GM18520 (cell line): ENCODE results near the gene TTC9C.
"Not testable (repeated sequence)": the region's sequence is repeated elsewhere in the genome, so short reads cannot be mapped to it uniquely, and the experiment has no call there.

Experiments
- ATAC-seq: cut with Tn5 transposase; IDR thresholded peaks from one replicate; pipeline ENCODE4 v1.9.1; 2021; ENCODE audit not compliant: unreplicated experiment

Gene TTC9C, protein sequence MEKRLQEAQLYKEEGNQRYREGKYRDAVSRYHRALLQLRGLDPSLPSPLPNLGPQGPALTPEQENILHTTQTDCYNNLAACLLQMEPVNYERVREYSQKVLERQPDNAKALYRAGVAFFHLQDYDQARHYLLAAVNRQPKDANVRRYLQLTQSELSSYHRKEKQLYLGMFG

DNA sequence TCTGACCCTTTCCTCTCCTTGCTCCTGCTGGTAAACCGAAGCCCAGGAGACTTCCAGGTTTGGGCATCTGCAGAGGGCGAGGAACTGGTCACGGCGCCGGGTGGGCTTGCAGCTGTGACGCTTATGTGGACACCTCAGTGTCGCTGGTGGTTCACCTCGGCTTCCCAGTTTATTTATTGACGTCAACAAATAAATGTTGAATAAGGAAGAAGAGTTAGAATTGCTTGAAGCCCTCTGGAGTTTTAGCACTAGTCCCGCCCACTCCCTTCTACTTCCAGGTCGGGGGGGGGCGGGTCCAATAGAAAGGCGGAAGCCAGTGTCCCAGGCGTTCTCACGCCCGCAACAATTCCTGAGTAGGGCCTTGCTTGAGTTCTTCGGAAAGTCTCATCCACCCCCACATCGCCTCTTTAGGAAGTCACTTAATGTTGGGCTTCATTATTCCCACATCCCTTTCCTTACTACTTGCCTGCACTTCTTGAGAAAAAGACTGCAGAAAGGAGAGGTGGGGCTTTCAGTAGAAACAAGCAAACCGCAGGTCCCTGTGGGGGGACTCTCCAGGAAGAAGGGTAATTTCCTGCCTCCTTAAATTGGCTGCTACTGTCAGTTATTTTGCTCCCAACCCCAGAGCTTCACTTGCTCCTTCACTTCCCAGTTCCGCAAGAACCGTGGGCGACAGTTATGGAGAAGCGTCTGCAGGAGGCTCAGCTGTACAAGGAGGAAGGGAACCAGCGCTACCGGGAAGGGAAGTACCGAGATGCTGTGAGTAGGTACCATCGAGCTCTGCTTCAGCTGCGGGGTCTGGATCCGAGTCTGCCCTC, at the start of gene TTC9C:
Gene TTC9C, plus strand, starts transcription at position 316 of the 818 bp plus-strand sequence. Its CDS starts 363 bp downstream, at position 679.
- ATAC-seq: no peak

DNA sequence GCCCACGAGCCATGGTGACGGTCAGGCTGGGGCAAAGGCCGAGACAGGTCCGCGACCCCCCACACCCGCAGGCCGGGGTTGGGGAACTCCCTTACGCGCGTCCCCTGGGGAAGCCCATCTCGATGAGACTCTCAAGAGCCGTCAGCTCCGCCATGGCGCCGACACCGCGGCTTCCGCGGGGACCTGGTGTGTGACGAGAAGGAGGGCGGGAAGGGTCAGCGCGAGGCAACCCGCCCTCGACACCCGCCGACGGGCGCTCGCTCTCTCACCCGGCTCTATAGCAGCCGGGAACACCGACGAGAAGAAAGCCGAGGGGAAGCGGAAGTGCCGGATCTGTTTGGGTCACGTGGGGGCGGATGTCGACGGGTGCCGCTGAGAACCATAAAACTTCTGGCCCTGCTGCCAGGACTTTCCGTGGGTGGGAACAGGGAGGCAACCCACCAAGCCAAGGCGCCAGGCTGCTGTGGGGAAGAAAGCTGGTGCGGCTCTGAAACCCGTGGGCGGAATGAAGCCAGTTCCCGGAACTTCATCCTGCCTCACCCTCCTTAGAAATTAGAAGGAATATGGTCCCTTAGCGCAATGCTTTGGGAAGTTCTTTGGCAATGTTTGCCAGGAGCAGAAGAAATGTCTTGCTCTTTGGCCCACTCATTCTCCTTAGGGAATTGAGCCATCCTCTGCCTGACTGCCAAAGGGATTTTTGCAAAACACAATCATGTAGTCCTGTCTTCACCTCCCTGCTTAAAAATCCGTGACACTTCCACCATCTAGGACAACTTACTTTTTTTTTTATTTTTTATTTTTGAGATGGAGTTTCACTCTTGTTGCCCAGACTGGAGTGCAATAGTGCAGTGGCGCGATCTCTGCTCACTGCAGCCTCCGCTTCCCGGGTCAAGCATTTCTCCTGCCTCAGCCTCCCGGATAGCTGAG, 49.3 kb upstream of the TTC9C start, which contains the start of gene UBXN1:
Gene UBXN1, minus strand, starts transcription at position 304 of the 927 bp plus-strand sequence. Its CDS starts 150 bp downstream, at position 154.
- ATAC-seq: no peak

DNA sequence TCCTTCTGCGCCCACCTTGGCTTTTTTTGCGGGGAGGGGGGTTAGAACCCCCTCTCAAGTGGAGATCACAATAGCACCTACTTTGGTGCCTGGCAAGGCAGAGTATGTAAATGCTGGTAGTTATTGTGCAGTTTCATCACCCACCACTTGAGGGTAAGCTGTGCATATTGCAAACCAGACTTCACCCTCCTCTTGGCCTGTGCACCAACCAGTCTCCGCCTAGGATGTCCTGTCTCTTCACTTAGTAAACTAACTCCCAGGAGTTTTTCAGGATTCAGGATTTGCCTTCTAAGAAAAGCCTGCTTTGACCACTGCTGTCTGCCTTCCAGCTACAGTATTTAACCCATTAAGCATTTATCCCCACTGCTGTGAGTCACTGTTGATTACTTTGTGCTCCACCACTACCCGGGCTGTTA, 47.5 kb upstream of the TTC9C start:
- peak; percentile 48 for ATAC-seq

DNA sequence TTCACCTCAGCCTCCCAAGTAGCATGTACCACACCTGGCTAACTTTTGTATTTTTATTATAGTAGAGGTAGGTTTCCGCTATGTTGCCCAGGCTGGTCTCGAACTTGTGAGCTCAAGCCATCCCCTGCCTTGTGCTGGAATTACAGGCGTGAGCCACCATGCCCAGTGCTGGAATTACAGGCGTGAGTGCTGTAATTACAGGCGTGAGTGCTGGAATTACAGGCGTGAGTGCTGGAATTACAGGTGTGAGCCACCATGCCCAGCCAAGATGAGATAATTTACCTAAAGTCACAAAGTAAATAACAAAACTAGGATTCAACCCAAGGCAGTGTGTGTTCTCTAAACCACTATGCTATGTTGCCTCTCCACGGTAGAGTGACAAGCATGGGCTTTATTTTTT, 45.8 kb upstream of the TTC9C start:
- no peak for ATAC-seq

DNA sequence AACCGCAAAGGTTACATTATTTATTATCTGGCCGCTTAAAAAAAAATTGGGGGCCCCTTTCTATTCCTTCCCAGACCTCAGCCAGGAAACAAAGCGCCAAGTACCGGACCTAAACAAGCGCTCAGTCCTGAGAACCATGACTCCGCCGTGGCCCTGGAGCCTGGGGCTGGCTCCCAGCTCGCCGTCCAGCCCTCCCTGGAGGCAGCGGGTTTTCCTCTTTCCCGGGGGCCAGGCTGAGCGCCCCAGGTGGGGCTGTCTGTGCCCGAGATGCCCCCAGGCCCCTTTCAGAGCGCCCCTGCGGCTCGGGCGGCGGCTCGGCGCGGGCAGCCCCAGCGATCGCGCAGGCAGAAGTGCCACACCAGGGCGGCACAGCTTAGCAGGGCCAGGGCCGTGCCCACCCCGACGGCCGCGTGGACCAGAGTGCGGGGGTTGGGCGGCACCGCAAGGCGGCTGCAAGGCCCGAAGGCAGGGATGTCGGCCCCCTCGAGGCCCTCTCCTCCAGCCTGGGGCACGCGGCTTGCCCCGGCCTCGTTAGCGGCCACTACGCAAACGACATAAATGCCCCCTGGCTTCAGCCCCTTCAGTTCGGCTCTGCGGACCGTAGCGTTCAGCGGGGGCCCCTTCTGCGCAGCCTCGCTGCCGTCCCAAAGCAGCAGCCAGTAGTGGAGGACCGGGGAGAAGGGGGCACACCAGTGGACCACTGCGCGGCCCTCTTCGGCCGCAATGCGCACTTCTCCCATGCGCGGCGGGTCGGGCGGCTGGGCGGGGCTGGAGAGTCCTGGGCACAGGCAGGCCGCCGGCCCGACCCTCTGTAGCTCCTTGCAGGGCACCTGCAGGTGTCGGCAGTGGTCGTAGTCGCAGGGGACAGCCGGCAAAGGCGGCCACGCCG, 40.5 kb upstream of the TTC9C start:
- ATAC-seq: no peak

DNA sequence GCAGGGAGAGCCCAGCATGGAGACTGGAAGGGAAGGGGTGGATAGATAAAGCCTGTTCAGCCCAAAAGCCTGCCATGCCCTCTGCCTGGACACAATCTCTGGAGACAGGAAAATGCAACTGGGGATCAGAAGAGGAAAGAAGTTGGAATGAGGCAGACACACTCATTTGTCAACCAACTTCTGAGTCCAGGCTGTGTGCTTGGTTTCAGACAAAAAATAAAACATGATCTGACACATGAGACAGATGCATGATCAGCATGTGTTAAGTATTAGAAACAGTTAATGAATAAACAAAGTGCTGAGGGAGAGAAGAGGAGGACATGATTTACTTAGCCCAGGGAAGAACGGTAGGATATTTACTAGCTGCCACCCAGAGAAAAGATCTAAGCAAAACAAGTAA, 39.8 kb upstream of the TTC9C start:
- no peak for ATAC-seq

DNA sequence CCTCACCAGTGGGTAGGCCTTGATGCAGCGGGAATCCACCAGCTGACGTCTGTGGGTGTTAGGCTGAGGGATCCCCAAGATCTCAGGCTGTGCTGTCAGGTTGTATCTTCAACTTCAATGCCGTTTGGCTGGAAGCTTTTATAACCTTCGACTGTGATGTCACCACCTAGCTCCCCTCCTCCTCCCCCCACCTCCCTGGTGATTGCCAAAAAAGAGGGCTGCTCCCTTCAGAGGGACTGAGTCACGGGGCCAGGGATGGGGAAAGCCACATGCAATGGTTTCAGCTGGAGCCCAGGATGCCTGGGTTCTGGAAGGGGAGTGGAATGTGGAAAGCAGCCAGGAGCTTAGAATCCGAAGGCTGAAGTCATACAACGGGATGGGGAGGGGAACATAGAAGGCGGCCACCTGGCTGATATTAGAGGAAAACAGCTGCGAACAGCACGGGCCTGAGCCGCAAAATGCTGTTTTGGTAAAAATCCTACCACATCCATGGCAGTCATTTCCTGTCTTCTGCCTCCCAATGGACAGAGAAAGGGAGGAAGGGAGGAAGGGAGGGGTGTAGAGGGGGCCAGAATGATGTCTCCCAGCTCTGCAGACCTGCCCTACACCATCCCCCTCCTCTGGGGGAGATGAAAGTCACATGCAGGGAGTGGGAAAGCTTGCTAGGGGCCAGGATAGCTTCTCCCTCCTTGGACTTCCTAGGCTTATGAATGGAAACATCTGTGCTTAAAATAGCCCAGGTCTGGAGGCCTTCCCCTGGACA, 38.7 kb upstream of the TTC9C start, which contains the start of gene LRRN4CL:
Gene LRRN4CL, minus strand, starts transcription at position 110 of the 763 bp plus-strand sequence. CDS start 1,022 bp downstream, outside the sequence.
- no peak for ATAC-seq

DNA sequence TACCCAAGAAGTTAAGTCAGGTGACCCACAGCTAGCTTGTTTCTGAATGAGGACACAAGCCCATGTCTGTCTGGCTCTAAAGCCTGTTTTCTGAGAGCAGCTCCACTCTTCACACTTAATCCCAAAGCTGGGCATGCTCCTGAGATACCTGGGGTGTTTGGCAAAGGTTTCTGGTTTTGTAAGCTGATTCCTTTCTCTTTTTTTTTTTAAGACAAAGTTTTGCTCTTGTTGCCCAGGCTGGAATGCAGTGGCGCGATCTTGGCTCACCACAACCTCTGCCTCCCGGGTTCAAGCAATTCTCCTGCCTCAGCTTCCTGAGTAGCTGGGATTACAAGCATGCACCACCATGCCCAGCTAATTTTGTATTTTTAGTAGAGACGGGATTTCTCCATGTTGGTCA, 34.7 kb upstream of the TTC9C start:
- ATAC-seq: not testable (repeated sequence)

DNA sequence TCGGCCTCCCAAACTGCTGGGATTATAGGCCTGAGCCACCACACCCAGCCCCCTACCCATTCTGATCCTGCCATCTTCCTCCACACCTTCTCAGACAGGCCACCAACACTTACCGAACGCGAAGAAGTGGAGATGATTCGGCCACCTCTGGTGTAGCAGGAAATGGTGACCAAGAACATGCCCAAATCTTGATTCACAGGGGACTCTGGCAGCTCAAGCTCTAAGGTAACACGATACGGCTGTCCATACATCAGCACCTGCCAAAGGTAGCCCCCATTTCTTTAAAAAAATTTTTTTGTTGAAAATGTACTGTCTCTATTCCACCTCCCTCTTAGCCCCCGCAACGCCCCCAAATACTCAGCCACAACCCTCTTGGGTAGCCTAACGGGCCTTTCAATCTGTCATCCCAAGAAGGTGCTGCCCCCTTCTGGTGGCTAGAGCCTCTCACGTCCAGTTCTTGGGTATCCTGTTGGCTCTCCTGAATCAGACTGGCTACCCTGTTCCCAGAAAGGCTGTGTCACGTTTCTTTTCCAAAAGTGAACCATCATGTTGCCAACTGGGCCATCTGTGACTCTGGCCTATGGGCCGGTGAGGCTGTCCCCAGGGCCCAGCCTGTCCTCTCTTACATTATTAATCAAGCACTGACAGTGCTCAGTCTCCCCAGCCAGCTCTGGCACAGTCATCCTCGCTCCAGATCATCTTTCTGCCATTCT, 33.7 kb upstream of the TTC9C start:
- ATAC-seq: no peak

DNA sequence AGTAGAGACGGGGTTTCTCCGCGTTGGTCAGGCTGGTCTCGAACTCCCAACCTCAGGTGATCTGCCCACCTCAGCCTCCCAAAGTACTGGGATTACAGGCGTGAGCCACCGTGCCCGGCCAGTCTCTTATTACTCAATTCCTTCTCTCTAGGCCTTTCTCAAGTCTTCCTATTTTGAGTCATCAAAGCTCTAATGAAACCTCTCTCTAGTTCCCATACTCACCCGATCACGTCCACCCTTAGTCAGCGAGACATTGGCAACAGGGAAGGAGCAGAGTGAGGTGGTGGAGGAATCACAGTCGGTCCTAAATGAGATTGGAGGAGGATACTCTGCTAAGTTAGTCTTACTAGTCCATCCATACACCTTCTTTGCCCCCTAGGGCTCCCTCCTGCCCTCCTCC, 26.0 kb upstream of the TTC9C start:
- ATAC-seq: no peak

DNA sequence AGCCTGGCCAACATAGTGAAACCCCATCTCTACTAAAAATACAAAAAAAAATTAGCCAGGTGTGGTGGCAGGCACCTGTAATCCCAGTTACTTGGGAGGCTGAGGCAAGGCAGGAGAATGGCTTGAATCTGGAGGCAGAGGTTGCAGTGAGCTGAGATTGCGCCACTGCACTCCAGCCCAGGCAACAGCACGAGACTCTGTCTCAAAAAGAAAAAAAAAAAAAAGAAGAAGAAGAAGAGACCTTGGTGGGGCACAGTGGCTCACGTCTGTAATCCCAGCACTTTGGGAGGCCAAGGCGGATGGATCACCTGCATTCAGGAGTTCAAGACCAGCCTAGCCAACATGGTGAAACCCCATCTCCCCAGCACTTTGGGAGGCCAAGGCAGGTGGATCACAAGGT, 24.4 kb upstream of the TTC9C start:
- not testable (repeated sequence) for ATAC-seq

DNA sequence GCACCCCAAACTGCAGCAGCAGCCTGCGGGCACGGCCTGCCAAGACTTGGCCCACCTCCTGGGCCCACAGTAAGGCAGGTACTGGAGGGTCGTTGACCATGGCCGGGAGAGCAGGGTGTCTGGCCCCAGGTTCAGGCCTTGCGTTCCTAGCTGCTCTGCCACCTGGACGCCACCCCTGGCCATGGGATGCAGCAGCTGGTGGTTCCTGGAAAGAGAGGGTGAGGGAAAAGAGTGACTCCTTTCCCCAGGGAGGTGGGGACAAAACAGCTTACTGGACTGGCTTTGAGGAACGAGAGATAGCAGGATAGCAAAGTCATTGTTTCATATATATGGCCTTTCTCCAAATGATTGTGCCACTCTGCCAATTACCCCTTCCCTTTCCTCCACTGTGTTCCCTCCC, 22.9 kb upstream of the TTC9C start:
- no peak for ATAC-seq

DNA sequence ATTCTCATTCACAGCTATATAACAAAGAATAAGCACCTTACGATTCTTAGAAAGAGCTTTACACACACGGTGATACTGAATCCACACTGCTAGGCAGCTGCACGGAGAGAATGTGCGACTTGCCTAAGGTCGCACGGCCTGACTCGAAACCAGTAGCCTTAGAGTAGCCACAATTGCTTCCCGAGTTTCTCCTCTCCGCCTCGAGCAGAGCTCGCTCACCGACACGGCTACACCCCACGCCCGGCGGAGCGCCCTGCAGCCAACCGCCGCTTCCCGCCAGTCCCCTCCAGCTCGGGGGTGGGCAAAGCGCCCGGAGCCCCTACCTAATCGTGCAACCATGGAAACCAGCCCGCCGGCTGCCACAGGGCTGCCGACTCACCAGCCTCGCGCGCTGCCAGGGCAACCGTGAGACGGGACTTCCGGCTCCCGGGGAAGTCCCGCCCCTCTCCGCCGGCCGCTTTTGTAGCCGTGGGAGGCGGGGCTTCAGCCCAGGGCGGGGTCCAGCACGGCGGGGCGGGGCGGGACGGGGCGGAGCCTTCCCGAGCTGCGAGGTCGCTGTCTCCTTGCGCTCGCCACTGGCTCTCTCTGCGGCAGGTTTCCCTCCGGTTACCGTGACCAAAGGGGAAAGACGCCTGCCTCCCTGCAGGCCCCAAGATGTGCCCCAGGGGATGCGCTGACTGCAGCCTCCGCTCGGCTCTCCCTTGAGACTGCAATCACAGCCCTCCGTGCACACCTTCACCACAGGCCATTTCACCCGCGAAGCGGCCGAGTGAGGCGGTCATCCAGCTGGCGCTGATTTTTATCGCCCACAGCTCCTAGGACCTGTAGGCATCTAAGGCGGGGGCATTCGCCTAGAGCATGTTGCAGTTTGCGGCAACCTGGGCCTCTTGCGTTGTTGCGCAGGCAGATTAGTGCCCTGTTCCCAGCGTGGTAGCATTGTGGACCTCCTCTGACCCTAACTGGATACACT, 22.1 kb upstream of the TTC9C start:
- peak; percentile 45 for ATAC-seq

DNA sequence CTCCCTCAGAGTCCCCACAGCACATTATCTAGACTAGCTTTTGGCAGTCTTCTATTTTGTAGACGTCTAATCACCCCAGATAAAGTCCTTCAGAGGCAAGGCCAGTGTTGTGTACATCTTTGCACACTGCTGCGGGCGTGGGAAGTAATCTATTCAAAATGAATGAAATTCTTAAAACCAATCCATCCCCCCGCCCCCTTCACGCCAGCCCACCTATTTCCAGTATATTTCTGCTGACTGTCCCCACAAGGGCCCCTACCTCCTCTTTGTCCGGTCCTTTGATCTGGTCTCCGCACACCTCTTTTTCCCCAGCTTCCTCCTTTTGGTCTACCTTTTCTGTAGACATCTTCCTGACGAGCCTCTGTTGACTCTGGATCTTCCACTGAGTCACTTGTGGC, 21.4 kb upstream of the TTC9C start:
- ATAC-seq: no peak

DNA sequence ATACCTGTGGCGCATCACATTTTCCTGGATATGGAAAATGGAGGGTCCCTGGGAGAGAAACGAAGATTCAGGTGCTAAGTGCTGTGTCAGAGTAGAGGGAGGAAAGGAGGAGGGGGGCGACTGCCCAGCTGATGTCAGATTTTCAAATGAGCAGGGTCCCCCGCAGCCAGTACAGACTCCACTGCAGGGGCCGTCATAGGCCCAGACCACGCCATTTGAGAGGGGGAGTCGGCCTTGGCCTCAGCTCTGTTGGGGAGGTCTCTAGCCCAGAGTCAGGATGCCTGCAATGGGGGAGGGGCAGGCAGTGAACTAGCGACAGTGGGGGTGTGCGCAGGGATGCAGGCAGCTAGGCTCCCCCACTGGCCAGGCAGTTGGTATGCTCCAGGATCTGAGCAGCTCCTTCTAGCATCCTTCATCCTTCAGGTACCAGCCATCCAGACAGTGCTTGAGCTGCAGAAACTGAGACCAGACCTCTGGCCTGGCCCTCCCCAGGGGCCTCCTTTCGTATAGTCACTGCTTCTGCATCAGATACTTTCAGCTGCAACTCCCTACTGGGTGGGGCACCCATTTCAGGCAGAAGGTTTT, 20.9 kb upstream of the TTC9C start, which contains the start of the genes BSCL2 and GNG3:
Gene BSCL2, minus strand, starts transcription at position 148 of the 585 bp plus-strand sequence. CDS start 229 bp downstream, outside the sequence.
Gene GNG3, plus strand, starts transcription at position 400 of the 585 bp plus-strand sequence. CDS start 620 bp downstream, outside the sequence.
- no peak for ATAC-seq

DNA sequence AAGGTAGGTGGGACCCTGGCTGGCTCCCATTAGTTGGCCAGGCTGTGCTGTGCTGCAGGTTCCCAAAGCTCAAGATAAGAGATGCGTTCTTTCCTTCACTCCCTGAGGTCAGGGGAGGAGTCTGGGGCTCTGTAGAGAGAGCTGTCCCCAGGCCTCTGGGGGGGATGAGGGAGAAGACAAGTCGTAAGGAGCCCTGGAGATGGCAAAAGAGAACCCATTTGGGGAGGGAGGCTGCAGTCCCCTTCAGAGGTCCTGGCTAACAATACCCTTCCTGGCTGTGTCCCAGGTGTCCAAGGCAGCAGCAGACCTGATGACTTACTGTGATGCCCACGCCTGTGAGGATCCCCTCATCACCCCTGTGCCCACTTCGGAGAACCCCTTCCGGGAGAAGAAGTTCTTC, 19.9 kb upstream of the TTC9C start:
- ATAC-seq: no peak

DNA sequence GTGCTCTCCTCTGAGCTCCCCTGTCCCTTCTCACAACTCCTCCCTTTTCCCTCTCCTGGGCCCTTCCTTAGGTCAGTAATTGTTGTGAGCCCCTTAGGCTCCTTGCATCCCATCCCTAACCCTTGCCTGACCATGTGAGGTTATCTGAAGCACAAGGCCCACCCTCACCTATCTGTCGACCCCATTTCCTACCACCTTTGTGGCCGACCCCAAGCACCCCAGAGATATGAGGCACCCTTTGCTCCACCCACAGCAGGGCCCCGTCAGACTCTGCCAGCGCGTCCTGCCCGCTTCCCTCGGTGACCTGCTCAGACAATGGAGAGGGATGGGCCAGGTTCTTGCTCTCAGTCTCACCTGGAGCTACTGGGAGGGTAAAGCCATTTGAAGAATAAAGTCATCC, 19.5 kb upstream of the TTC9C start:
- ATAC-seq: no peak
